Measurements from ENCODE around the gene CEP104.

DNA sequence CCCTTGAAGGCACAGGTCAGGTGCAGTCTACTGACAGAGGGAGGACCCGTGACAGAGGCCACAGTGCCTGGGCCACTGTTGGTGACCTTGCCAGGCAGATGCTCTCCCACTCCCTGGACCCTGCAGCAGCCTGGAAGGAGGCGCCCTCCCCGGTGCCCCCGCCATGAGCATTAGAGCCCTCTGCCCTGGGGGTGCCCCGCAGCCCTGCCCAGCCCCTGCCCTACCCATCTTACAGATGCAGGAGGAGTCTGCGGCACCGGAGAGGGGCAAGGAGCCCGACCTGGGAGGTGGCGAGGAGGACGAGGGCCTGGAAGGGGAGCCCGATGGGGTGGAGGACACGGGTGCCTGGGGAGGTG is 94.2 kb downstream of the CEP104 start:
- no peak for TF ChIP-seq POLR2AphosphoS5 (IDR thresholded peaks at IDR 0.05)
- TF ChIP-seq, protein P1, sequence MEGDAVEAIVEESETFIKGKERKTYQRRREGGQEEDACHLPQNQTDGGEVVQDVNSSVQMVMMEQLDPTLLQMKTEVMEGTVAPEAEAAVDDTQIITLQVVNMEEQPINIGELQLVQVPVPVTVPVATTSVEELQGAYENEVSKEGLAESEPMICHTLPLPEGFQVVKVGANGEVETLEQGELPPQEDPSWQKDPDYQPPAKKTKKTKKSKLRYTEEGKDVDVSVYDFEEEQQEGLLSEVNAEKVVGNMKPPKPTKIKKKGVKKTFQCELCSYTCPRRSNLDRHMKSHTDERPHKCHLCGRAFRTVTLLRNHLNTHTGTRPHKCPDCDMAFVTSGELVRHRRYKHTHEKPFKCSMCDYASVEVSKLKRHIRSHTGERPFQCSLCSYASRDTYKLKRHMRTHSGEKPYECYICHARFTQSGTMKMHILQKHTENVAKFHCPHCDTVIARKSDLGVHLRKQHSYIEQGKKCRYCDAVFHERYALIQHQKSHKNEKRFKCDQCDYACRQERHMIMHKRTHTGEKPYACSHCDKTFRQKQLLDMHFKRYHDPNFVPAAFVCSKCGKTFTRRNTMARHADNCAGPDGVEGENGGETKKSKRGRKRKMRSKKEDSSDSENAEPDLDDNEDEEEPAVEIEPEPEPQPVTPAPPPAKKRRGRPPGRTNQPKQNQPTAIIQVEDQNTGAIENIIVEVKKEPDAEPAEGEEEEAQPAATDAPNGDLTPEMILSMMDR (IDR thresholded peaks at IDR 0.05) = no peak

Measured in stomach (tissue), 4 donors.